ENCODE measurements around the gene SPATS2.
"Not testable (repeated sequence)": the region's sequence is repeated elsewhere in the genome, so short reads cannot be mapped to it uniquely, and the experiment has no call there.

The SPATS2 gene

DNA sequence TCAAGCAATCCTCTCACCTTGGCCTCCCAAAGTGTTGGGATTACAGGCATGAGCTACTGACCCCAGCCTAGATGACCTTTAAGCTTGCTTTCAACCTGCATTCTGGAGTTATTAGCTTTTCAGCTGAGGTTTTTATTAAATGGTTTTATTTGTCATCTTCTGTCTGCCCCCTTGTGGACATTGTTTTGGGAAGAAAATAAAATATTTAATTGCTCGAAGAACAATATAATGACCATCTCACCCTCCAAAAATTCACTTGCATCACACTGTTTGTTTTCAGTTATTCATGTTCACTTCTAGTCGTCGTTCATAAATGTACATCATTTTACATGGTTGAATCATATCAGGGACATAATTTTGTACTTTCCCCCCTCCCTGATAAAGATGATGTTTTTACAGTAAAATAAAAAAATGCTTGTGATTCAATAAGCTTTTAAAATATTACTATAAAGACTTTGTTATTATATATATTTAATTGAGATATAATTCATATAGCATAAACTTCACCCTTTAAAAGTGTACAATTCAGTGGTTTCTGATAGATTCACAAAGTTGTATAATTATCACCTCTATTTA is 10.1 kb upstream of the SPATS2 start:
- DNase-seq: no peak

DNA sequence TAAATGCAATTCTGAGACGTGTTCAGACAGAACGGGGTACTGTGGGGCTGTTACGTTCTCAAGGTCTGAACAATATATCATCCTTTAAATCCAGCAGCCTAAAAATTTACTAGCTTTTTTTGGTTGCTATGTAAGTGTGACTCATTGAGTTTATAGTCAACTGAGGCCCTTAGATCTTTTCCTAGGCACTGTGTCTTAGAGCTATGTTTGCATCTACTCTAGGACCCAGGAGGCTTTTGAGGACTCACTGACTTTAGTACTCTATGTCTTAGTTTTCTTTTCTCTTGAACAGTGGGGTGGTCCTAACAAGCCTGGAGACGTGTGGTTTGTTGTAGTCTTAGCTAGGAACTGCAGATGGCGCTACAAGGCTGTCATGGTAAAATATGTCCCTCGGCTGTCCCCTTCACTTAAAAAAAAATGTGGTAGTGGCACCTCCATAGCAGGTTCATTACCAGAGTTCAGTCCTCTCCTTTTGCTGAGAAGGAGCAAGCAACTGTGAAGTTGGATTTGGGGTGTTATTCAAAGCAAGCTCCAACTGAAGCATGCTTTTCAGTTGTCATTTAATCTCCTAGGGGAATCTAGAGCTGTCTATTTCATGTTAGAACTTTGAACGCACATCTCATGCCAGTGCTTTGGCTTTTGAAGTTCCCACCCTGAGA is 8.7 kb upstream of the SPATS2 start:
- DNase-seq: peak; percentile 72

GRCh38 chr12:49359671-49360070 is 7.6 kb upstream of the SPATS2 start:
- no peak for DNase-seq

- no peak for DNase-seq
Measured at GRCh38 chr12:49362077-49362476, 5.2 kb upstream of the SPATS2 start.

GRCh38 chr12:49364989-49365388 is 2.3 kb upstream of the SPATS2 start:
- no peak for DNase-seq

DNA sequence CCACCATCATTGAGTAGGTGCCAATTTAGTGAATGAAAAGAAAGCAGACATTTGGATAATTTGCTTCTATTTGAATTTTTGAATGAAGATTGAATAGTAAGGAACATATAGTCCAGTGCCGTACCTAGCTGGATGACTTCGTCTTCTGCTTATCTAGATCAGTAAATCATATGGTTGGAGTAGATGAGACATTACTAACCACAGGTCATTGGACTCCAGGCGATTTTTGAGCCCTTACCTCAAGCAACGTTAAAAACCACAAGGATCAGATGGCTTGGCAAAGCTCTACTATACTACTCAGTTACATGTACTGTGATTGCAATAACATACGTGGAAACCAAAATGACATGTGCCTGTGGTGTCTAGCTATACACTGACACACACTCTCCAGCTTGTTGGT is 1.7 kb upstream of the SPATS2 start:
- no peak for DNase-seq

- DNase-seq: no peak
Measured at GRCh38 chr12:49366096-49366651, 1.1 kb upstream of the SPATS2 start.

- peak; percentile 93 for DNase-seq
Measured at GRCh38 chr12:49366652-49367380, 446 bp upstream of the SPATS2 start.

DNA sequence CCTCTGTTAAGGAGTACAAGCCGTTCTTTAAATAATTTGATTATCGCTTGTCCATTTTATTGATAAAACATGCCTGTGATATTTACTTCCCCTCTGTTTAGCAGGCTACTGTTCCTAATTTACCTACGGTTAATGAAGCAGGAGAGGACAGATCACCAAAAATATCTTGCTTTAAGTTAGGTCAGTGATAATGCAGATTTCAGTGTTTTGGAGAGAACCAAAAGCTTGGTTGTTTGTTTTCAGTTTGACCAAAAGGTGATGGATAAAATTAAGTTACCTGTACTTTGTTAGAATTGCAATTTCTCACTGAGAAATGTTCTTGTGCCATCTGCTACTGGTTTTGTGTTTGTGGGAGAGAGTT is 958 bp downstream of the SPATS2 start:
- DNase-seq: peak; percentile 66

GRCh38 chr12:49369411-49370145 is 2.3 kb downstream of the SPATS2 start:
- no peak for DNase-seq

GRCh38 chr12:49370539-49370938 is 3.3 kb downstream of the SPATS2 start:
- no peak for DNase-seq

- peak; percentile 7 for DNase-seq
Measured at GRCh38 chr12:49375406-49375805, 8.1 kb downstream of the SPATS2 start.

GRCh38 chr12:49377386-49377785 is 10.1 kb downstream of the SPATS2 start:
- no peak for DNase-seq

GRCh38 chr12:49380184-49380583 is 12.9 kb downstream of the SPATS2 start:
- not testable (repeated sequence) for DNase-seq

DNA sequence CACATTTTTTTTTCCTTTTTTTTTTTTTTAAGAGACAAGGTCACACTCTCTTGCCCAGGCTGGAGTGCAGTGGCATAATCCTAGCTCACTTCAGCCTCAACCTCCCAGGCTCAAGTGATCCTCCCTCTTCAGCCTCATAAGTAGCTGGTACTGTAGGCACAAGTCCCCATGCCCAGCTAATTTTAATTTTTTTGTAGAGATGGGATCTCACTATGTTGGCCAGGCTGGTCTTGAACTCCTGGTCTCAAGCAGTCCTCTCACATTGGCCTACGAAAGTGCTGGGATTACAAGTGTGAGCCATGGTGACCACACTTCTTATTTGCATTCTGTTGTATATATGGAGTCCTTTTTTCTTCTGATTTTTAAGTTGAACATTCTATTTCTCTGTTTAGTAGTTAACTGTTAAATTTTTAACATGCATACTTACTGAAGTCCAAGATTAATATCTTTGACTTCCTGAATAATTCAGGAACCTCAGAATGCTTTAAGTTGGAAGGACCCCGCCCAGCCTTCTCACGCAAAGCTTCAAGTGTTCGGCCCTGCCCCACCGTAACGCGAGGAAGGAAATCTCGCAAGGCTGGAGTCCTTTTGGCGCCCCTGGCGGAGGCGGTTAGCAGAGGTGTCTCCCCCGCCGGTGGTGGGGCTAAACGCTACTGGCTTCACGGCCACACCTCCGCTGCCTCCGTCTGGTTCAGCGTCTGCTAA is 21.6 kb downstream of the SPATS2 start:
- no peak for DNase-seq

DNA sequence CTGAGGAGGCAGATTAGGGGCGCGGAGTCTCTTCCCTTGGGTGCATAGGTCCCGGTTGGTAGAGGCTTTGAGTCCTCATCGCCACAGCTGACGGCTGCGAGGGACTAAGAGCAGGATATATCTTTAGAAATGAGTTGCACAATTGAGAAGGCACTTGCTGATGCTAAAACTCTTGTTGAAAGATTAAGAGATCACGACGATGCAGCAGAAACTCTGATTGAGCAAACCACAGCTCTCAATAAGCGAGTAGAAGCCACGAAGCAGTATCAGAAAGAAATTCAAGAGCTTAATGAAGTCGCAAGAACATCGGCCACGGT is 22.1 kb downstream of the SPATS2 start:
- no peak for DNase-seq

DNA sequence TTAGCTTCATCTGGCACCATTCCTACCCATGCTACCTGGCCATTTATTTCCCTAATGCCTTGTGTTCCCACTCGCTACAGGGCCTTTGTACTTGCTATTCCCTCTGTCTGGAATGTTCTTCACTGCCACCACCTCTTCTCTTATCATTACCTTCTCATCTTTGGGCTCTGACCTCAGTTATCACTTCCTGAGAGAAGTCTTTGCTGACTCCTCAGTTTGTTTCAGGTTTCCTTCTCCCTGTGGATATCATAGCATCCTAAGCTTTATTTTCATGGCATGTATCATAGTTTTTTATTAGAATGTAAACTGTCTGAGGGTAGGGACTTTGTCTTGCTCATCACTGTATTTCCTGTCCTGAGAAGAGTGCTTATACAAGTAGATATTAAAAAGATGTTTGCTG is 29.7 kb downstream of the SPATS2 start:
- no peak for DNase-seq

DNA sequence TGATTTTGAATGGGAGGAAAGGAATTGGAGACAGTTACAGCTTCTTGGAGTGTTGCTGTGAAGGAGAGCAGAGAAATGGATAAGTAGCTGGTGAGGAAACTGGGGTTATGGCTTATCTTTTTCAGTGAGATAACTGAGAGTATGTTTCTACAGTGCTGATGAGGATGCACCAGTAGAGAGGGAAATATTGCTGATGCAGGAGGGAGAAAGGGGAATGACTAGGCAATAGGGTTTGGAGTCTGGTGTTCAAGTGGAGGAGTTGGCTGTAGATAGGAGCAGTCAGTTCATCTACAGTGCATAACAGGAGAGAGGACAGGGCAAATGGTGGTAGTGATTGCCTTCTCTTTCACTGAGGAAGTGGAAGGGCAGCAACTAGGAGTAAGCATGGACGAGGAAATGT is 33.0 kb downstream of the SPATS2 start:
- DNase-seq: no peak

DNA sequence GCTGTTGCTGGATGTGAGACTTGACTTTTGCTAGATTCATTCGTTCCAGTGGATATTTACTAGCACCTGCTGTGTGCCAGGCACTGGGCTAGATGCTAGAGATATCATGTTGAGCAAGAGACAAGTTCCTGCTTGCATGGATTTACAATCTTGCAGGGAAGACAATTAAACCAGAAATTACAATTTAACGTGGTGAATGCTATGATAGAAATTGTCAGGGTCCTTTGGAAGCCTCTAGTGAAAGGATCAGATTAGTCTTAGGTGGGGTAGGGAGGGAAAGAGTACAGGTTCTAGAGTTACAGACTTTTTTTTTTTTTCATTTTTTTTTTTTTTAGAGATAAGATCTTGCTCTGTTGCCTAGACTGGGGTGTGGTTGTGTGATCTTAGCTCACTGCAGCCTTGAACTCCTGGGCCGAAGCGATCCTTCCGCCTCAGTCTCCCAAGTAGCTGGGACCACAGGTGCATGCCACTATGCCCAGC is 36.7 kb downstream of the SPATS2 start:
- no peak for DNase-seq

DNA sequence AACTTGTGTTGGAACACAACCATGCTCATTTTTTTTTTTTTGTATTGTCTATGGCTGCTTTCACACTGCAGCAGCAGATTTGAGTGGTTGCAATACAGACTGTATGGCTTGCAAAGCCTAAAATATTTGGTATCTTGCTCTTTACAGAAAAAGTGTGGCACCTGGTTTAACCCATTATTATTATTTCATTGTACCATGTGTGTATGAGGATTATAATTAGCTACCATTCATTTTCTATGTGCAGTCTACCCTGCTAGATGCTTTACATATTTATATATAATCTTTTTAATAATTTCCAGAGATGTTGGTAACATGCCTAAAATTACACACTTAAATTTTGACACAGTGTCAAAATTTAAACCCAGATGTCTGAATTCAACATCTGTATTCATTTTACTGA is 37.7 kb downstream of the SPATS2 start:
- no peak for DNase-seq

DNA sequence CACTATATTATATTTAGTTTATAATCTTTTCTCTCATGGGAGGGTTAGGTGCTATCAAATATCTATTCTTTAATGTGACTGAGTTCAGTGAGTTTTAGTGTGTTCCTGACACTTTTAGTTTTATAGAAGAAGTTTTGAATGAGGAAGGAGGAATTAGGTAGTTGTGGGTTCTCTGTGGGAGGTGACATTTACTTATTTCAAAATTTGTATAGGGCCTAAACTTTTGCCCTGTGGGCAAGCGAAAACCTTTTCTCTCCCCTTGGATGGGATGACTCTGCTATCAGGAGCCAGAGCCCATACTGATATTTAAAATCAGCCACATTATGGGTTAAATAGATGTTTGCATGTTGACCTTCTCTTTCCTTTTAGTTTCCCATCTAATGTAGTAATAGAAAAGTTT is 43.6 kb downstream of the SPATS2 start:
- DNase-seq: no peak

GRCh38 chr12:49413010-49413409 is 45.7 kb downstream of the SPATS2 start:
- no peak for DNase-seq

GRCh38 chr12:49413796-49414195 is 46.5 kb downstream of the SPATS2 start:
- no peak for DNase-seq

Measured in DMS79 treated with DMSO at 0.1 percent for 48 hours (cell line).